WTC11 (cell line): Measurements from ENCODE around the gene RSPO3. TPM values are rescaled to one million over a fixed set of nuclear protein-coding genes. Genes with fewer than 3 reads are reported as not detected.

Source experiments
- ATAC-seq: fragments of 200-7000 bp; cut with Tn5 transposase; 2 replicates; pipeline ENCODE4 v1.10.0; 2021; ENCODE audit warnings: mild to moderate bottlenecking, moderate library complexity
- CTCF ChIA-PET: fragments of 300-600 bp; sonication (Branson Sonifier 250); formaldehyde crosslinking; loops from one replicate; lab custom pipeline; 2021; ENCODE audit warnings: antibody characterized with exemption; lab: Charles Lee
- POLR2A ChIA-PET: fragments of 350-600 bp; sonication (Branson Sonifier 250); formaldehyde crosslinking; loops from one replicate; lab custom pipeline; 2021; ENCODE audit warnings: antibody characterized with exemption; lab: Charles Lee
- DNase-seq: peaks from one replicate; pipeline ENCODE4 v3.0.0; 2021; ENCODE audit warnings: low spot score
- H3K27ac Mint-ChIP-seq: 2 replicates; pipeline ENCODE4 v1.8.0; 2021; ENCODE audit warnings: mixed read lengths
- H3K27me3 Mint-ChIP-seq: 2 replicates; pipeline ENCODE4 v1.8.0; 2021; ENCODE audit warnings: low read depth, mild to moderate bottlenecking, moderate library complexity, mixed read lengths
- H3K36me3 Mint-ChIP-seq: 2 replicates; pipeline ENCODE4 v1.8.0; 2021; ENCODE audit warnings: mixed read lengths
- H3K4me1 Mint-ChIP-seq: 2 replicates; pipeline ENCODE4 v1.8.0; 2022; ENCODE audit warnings: mixed read lengths
- H3K4me3 Mint-ChIP-seq: 2 replicates; pipeline ENCODE4 v1.8.0; 2021; ENCODE audit warnings: mild to moderate bottlenecking, moderate library complexity, mixed read lengths
- H3K9me3 Mint-ChIP-seq: 2 replicates; pipeline ENCODE4 v1.8.0; 2021; ENCODE audit warnings: mixed read lengths
- ATF1 ChIP-seq: sonication (generic); formaldehyde crosslinking; IDR thresholded peaks from 2 replicates; pipeline ENCODE4 v1.8.1; 2023; ENCODE audit warnings: mild to moderate bottlenecking, moderate library complexity, missing genetic modification reagents
- GTF2I ChIP-seq: fragments of 250-450 bp; sonication (Bioruptor Pico); conservative IDR thresholded peaks from 2 replicates; pipeline ENCODE4 v1.4.0; 2021; ENCODE audit warnings: mild to moderate bottlenecking
- HMGA2 ChIP-seq: fragments of 250-450 bp; sonication (Bioruptor Pico); IDR thresholded peaks from 2 replicates; pipeline ENCODE4 v1.4.0; 2021; ENCODE audit warnings: mild to moderate bottlenecking, moderate library complexity
- IRF2 ChIP-seq: sonication (generic); formaldehyde crosslinking; IDR thresholded peaks from 2 replicates; pipeline ENCODE4 v1.8.0; 2022; ENCODE audit warnings: low read depth, missing genetic modification reagents, borderline replicate concordance
- SMAD4 ChIP-seq: sonication (generic); formaldehyde crosslinking; IDR thresholded peaks from 2 replicates; pipeline ENCODE4 v1.8.0; 2022; ENCODE audit warnings: mild to moderate bottlenecking, missing genetic modification reagents
- TEAD4 ChIP-seq: sonication (generic); formaldehyde crosslinking; IDR thresholded peaks from 2 replicates; pipeline ENCODE4 v1.8.0; 2022; ENCODE audit warnings: mild to moderate bottlenecking, missing genetic modification reagents
- ZNF396 ChIP-seq: fragments of 250-450 bp; sonication (Bioruptor Pico); IDR thresholded peaks from 2 replicates; pipeline ENCODE4 v1.8.0; 2021; ENCODE audit warnings: mild to moderate bottlenecking, moderate library complexity, borderline replicate concordance
- ZNF671 ChIP-seq: fragments of 250-450 bp; sonication (Bioruptor Pico); IDR thresholded peaks from 2 replicates; pipeline ENCODE4 v1.8.0; 2021; ENCODE audit warnings: mild to moderate bottlenecking
- total RNA-seq: library from RNA; stranded (reverse); gene quantifications from 3 replicates; pipeline ENCODE4 v1.2.3, GENCODE V29; 2021
- TF ChIP-seq, protein P1 (sequence below): sonication (generic); formaldehyde crosslinking; IDR thresholded peaks from 2 replicates; pipeline ENCODE4 v1.8.0; 2022; ENCODE audit warnings: mild to moderate bottlenecking, missing genetic modification reagents
- TF ChIP-seq, protein P2 (sequence below): fragments of 250-450 bp; sonication (Bioruptor Pico); IDR thresholded peaks from 2 replicates; pipeline ENCODE4 v1.8.0; 2021; ENCODE audit warnings: mild to moderate bottlenecking
- TF ChIP-seq, protein P3 (sequence below): sonication (generic); formaldehyde crosslinking; IDR thresholded peaks from 2 replicates; pipeline ENCODE4 v1.8.0; 2022; ENCODE audit warnings: mild to moderate bottlenecking, missing genetic modification reagents
- TF ChIP-seq, protein P4 (sequence below): fragments of 250-450 bp; sonication (Bioruptor Pico); IDR thresholded peaks from 2 replicates; pipeline ENCODE4 v1.9.0; 2021; ENCODE audit warnings: mild to moderate bottlenecking
- TF ChIP-seq, protein P5 (sequence below): sonication (generic); formaldehyde crosslinking; IDR thresholded peaks from 2 replicates; pipeline ENCODE4 v1.8.1; 2023; ENCODE audit warnings: mild to moderate bottlenecking, missing genetic modification reagents, moderate library complexity
- TF ChIP-seq, protein P6 (sequence below): fragments of 250-450 bp; sonication (Bioruptor Pico); IDR thresholded peaks from 2 replicates; pipeline ENCODE4 v2.1.2; 2022; ENCODE audit warnings: mild to moderate bottlenecking, moderate library complexity
- TF ChIP-seq, protein P7 (sequence below): sonication (generic); formaldehyde crosslinking; IDR thresholded peaks from 2 replicates; pipeline ENCODE4 v1.8.1; 2023; ENCODE audit warnings: mild to moderate bottlenecking, missing genetic modification reagents

RSPO3 gene
- total RNA-seq, 1 experiment from 2014 or later = not detected

DNA sequence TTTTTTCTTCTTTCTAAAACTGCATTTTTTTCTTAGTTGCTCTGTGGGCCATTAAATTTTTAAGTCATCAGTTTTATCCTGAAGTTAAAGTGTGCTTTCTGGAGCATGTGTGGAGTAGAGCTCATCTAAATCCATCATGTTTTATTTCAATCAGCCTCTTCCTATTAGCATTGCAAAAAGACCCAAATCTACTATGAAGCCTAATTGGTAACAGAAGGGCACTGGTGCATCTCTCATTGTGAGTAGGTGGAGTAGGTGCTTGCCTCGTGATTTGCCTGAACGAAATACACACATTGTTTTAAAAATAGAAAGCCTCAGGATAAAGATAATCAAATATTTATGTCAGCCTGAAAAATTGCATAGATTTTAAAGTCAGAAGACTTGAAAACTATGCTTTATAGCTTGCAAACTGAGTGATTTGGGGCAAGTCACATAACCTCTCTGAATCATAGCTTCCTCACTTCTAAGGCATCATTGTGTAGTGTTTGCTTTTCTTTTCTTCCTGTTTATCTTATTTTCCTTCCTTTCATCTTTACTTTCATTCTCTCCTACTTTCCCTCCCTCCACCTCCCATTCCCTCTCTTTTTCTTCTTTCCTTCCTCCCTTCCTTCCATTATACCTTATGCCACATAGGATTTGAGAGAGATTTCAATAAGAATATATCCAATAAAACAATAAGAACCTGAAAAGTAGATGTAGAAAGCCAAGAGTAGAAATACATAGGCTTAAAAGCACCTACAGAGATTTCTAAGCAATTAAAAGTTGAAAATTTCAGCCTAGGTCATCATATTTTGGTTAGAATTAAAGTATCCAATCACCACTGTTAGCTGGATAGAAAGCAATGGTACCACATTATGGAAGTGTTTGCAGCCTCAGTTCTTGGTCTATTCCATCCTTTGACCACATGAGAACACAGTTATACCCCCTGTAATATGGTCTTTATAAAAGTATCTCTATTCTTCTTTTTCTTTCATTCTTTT, 98.6 kb downstream of the RSPO3 start (continued):
- TF ChIP-seq, protein P1, sequence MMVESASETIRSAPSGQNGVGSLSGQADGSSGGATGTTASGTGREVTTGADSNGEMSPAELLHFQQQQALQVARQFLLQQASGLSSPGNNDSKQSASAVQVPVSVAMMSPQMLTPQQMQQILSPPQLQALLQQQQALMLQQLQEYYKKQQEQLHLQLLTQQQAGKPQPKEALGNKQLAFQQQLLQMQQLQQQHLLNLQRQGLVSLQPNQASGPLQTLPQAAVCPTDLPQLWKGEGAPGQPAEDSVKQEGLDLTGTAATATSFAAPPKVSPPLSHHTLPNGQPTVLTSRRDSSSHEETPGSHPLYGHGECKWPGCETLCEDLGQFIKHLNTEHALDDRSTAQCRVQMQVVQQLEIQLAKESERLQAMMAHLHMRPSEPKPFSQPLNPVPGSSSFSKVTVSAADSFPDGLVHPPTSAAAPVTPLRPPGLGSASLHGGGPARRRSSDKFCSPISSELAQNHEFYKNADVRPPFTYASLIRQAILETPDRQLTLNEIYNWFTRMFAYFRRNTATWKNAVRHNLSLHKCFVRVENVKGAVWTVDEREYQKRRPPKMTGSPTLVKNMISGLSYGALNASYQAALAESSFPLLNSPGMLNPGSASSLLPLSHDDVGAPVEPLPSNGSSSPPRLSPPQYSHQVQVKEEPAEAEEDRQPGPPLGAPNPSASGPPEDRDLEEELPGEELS = no peak
- TF ChIP-seq, protein P2, sequence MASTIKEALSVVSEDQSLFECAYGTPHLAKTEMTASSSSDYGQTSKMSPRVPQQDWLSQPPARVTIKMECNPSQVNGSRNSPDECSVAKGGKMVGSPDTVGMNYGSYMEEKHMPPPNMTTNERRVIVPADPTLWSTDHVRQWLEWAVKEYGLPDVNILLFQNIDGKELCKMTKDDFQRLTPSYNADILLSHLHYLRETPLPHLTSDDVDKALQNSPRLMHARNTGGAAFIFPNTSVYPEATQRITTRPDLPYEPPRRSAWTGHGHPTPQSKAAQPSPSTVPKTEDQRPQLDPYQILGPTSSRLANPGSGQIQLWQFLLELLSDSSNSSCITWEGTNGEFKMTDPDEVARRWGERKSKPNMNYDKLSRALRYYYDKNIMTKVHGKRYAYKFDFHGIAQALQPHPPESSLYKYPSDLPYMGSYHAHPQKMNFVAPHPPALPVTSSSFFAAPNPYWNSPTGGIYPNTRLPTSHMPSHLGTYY (CRISPR knock-in tag) = no peak
- TF ChIP-seq SMAD4 (CRISPR knock-in tag) = no peak
- TF ChIP-seq, protein P3, sequence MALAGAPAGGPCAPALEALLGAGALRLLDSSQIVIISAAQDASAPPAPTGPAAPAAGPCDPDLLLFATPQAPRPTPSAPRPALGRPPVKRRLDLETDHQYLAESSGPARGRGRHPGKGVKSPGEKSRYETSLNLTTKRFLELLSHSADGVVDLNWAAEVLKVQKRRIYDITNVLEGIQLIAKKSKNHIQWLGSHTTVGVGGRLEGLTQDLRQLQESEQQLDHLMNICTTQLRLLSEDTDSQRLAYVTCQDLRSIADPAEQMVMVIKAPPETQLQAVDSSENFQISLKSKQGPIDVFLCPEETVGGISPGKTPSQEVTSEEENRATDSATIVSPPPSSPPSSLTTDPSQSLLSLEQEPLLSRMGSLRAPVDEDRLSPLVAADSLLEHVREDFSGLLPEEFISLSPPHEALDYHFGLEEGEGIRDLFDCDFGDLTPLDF (CRISPR knock-in tag) = no peak
- no peak for TF ChIP-seq ZNF396 (CRISPR knock-in tag)
- TF ChIP-seq ZNF671 (CRISPR knock-in tag) = no peak
- TF ChIP-seq ATF1 (CRISPR knock-in tag) = no peak
- TF ChIP-seq HMGA2 (CRISPR knock-in tag) = no peak

DNA sequence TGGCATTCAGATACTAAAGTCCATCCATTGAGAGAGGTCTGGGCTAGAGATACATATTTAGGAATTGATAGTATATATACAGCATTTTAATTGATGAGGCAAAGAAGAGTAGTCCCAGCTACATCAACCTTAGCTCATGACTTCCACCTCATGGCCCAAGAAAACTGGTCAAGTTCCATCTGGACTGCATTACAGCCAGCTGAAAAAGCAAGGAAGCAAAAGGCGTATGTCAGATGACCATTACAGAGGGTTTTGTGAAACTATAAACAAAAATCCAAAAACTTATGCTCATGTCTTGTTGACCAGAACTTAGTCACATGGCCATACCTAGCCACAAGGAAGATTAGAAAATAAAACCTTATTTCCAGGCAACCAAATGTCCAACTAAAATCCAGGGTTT, 101.4 kb downstream of the RSPO3 start:
- H3K27ac Mint-ChIP-seq = no peak overlapping the region

More for the DNA sequence above, 101.4 kb downstream of the RSPO3 start:
- Mint-ChIP-seq H3K9me3 (peaks cover 7% of the 10 kb centered on the region), H3K36me3 (no peaks in the 10 kb centered on the region), H3K27me3 (no peaks in the 10 kb centered on the region), H3K4me1 (no peaks in the 10 kb centered on the region)
- ChIA-PET CTCF (interaction anchor here (0.7 to 1.2 kb wide), 2 partner anchors 33 to 563 kb away, joined by 3 read pairs; no protein-coding TSS in a partner anchor), POLR2A (no interaction called here)
- no peak for ATAC-seq
- no peak for DNase-seq
- TF ChIP-seq, protein P4, sequence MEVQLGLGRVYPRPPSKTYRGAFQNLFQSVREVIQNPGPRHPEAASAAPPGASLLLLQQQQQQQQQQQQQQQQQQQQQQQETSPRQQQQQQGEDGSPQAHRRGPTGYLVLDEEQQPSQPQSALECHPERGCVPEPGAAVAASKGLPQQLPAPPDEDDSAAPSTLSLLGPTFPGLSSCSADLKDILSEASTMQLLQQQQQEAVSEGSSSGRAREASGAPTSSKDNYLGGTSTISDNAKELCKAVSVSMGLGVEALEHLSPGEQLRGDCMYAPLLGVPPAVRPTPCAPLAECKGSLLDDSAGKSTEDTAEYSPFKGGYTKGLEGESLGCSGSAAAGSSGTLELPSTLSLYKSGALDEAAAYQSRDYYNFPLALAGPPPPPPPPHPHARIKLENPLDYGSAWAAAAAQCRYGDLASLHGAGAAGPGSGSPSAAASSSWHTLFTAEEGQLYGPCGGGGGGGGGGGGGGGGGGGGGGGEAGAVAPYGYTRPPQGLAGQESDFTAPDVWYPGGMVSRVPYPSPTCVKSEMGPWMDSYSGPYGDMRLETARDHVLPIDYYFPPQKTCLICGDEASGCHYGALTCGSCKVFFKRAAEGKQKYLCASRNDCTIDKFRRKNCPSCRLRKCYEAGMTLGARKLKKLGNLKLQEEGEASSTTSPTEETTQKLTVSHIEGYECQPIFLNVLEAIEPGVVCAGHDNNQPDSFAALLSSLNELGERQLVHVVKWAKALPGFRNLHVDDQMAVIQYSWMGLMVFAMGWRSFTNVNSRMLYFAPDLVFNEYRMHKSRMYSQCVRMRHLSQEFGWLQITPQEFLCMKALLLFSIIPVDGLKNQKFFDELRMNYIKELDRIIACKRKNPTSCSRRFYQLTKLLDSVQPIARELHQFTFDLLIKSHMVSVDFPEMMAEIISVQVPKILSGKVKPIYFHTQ (CRISPR knock-in tag) = no peak
- TF ChIP-seq GTF2I (CRISPR knock-in tag) (no peak), TEAD4 (CRISPR knock-in tag) (no peak), IRF2 (CRISPR knock-in tag) (no peak)
- TF ChIP-seq, protein P5, sequence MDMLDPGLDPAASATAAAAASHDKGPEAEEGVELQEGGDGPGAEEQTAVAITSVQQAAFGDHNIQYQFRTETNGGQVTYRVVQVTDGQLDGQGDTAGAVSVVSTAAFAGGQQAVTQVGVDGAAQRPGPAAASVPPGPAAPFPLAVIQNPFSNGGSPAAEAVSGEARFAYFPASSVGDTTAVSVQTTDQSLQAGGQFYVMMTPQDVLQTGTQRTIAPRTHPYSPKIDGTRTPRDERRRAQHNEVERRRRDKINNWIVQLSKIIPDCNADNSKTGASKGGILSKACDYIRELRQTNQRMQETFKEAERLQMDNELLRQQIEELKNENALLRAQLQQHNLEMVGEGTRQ (CRISPR knock-in tag) = no peak
- TF ChIP-seq, protein P6, sequence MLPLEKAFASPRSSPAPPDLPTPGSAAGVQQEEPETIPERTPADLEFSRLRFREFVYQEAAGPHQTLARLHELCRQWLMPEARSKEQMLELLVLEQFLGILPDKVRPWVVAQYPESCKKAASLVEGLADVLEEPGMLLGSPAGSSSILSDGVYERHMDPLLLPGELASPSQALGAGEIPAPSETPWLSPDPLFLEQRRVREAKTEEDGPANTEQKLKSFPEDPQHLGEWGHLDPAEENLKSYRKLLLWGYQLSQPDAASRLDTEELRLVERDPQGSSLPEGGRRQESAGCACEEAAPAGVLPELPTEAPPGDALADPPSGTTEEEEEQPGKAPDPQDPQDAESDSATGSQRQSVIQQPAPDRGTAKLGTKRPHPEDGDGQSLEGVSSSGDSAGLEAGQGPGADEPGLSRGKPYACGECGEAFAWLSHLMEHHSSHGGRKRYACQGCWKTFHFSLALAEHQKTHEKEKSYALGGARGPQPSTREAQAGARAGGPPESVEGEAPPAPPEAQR = no peak
- TF ChIP-seq, protein P7, sequence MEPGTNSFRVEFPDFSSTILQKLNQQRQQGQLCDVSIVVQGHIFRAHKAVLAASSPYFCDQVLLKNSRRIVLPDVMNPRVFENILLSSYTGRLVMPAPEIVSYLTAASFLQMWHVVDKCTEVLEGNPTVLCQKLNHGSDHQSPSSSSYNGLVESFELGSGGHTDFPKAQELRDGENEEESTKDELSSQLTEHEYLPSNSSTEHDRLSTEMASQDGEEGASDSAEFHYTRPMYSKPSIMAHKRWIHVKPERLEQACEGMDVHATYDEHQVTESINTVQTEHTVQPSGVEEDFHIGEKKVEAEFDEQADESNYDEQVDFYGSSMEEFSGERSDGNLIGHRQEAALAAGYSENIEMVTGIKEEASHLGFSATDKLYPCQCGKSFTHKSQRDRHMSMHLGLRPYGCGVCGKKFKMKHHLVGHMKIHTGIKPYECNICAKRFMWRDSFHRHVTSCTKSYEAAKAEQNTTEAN = no peak
- TF ChIP-seq, all 79 proteins: peak for 0
- no peak overlapping the region for H3K4me3 Mint-ChIP-seq
